Non-pigmented ciliary epithelial cell (primary cell): Measurements from ENCODE around the gene NADSYN1.
"Not testable (repeated sequence)": the region's sequence is repeated elsewhere in the genome, so short reads cannot be mapped to it uniquely, and the experiment has no call there.

Source experiments
- DNase-seq: peaks from one replicate; pipeline ENCODE4 v3.0.0-alpha.2; 2010; ENCODE audit warnings: low read depth

Gene NADSYN1

DNA sequence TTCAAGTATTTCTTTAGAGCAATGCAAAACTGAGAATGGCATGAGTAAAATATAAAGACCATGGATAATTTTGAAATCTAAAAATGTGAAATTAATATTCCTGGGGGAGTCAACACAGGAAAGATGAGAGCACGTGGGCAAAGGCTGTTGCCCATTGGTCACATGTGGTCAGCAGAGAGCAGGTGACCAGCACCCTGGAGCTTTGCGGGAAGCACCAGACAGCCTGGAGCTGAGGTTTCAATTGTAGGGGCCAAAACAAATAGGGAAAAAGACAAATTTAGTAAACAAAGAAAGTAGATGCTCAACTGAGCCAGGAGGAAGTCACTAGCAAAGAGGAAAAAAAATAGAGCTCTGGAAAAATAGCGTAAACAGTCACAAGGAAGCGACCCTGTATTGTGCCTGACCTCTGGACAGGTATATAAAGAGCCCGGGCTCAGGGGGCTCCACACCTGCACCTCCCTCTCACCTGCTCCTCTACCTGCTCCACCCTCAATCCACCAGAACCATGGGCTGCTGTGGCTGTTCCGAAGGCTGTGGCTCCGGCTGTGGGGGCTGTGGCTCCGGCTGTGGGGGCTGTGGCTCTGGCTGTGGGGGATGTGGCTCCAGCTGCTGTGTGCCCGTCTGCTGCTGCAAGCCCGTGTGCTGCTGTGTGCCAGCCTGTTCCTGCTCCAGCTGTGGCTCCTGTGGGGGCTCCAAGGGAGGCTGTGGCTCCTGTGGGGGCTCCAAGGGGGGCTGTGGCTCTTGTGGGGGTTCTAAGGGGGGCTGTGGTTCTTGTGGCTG, 74.0 kb downstream of the NADSYN1 start, which contains the start of gene KRTAP5-7:
Gene KRTAP5-7 (plus strand): TSS at position 472 of the 780 bp plus-strand sequence. CDS start 34 bp downstream, at position 506.
- DNase-seq: not testable (repeated sequence)

DNA sequence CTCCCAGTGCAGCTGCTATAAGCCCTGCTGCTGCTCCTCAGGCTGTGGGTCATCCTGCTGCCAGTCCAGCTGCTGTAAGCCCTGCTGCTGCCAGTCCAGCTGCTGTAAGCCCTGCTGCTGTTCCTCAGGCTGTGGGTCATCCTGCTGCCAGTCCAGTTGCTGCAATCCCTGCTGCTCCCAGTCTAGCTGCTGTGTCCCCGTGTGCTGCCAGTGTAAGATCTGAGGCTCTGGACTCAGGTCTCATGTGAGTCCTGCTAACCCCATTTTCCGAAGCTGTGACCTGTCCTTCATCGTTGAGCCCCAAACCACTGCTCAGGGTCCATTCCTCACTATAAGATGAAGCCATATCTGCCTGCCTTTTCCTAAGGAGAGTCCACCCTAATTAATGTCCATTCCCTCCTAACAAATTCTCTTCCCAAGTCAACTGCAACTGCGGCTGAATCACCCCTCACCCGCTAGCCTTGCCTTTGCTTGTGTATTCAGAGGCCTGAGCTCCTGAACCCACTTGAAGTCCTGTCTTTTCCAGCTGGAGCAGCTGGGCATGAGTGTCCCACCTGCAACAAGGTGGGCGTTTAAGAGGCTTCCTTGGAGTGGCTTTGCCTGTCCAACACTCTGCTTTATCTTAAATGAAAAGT, 74.7 kb downstream of the NADSYN1 start:
- DNase-seq: no peak

DNA sequence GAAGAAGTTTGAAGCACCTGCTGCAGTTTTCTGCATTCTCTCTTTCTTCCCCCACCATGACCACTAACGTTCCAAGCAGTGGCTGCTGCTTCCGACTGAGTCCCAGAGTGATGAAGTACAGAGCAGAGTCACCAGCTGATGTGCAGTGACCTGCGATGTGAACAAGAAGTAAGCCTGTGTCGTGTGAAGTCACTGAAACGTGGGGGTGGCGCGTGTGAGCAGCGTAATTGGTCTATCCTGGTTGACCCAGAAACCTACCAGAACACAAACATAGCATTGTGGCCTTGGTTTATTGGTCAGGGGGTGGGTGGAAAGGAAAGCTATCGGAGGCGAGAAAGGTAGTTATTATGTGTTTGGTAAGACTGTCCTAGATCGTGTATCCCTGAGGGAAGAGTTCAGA, 77.6 kb downstream of the NADSYN1 start:
- DNase-seq: no peak

DNA sequence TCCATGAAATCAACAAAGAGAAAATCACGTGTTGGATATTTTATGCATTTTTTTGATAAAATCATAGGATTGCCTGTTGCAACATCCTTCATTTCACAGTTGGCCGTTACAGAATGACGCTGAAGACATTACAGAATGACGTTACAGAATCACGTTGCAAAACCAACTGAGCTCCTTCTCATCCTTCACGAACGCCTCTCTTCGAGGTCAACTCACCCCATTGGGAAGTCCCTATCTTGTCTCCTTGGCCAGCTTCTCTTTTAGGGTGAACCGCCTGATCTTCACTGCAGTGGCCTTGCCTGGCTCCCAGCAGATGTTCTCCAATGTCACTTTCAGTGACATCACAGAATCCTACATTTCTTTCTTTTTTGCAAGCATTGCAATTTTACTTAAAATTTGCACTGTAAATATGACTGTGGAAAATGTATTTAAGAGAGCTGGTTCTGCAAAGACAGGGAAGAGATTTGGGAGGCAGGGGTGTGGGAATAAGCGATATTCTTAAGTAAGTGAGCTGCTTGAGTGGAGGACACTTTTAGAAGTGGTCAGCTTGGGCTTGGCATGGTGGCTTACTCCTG, 79.1 kb downstream of the NADSYN1 start:
- DNase-seq: no peak

DNA sequence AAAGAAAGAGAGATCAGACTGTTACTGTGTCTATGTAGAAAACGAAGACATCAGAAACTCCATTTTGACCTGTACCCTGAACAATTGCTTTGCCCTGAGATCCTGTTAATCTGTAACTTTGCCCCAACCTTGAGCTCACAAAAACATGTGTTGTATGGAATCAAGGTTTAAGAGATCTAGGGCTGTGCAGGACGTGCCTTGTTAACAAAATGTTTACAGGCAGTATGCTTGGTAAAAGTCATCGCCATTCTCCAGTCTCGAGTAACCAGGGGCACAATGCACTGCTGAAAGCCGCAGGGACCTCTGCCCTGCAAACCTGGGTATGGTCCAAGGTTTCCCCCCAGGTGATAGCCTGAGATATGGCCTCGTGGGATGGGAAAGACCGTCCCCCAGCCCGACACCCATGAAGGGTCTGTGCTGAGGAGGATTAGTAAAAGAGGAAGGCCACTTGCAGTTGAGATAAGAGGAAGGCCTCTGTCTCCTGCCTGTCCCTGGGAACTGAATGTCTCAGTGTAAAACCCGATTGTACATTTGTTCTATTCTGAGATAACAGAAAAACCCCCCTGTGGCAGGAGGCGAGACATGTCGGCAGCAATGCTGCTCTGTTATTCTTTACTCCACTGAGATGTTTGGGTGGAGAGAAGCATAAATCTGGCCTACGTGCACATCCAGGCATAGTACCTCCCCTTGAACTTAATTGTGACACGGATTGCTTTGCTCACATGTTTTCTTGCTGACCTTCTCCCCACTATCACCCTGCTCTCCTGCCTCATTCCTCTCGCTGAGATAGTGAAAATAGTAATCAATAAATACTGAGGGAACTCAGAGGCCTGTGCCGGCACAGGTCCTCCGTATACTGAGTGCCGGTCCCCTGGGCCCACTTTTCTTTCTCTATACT, 82.0 kb downstream of the NADSYN1 start:
- DNase-seq: not testable (repeated sequence)

DNA sequence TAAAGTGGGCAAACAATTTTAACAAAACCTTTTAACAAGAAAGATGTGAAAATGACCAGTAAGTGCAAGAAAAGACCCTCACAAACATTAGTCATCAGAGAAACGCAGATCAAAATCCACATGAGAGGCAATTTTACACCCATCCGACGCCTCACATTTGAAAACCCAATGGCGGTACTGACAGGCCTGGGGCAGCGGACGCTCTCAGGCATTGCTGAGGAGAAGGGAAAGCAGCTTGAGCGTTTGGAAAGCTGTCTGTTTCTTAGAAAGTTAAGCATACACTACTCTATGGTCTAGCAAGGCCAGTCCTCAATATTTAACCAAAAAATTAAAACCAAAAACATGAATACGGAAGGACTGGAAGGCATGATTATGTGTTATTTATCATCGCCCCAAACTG, 82.8 kb downstream of the NADSYN1 start:
- DNase-seq: no peak

DNA sequence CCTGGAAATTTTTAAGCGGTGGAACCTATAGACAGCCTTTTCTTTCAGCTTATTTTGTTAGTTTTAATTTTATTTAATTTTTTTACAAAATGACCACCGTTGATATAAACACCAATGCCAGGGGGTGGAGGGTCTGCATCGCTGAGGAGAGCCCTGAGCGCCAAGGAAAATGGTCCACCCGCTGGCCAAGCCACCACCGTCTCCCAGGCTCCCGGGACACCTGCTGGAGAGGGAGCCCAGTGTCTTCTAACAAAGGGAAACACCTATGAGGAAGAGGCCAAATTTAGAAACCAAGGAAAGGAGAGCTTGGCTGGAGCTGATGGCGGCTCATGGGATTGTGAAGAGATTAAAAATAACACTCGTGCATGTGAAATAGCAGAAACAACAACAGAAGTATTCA, 84.5 kb downstream of the NADSYN1 start:
- DNase-seq: no peak

DNA sequence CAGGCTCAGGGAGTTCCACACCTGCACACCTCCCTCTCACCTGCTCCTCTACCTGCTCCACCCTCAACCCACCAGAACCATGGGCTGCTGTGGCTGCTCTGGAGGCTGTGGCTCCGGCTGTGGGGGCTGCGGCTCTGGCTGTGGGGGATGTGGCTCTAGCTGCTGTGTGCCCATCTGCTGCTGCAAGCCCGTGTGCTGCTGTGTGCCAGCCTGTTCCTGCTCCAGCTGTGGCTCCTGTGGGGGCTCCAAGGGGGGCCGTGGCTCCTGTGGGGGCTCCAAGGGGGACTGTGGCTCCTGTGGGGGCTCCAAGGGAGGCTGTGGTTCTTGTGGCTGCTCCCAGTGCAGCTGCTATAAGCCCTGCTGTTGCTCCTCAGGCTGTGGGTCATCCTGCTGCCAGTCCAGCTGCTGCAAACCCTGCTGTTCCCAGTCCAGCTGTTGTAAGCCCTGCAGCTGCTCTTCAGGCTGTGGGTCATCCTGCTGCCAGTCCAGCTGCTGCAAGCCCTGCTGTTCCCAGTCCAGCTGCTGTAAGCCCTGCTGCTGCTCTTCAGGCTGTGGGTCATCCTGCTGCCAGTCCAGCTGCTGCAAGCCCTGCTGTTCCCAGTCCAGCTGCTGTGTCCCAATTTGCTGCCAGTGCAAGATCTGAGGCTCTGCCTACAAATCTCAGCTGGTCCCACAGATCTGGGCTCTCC, 85.1 kb downstream of the NADSYN1 start, which contains the start of gene KRTAP5-8:
Gene KRTAP5-8 (plus strand): TSS at position 49 of the 689 bp plus-strand sequence. CDS start 31 bp downstream, at position 80.
- not testable (repeated sequence) for DNase-seq

DNA sequence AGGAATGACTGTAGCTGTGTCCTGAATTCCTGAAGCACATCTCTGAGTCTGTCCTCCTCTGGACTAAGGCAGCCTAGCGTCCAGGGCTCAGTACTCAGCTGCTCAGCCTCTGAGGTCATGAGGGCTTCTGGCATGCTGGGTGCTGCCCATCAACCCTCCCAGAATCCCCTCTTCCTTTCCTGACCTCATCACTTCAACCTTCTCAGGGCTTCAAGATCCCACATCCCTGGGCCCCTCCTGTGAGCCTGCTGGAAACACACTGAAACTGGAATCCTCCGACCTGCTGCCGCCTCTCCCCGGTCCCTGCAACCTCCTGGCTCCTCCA, 85.6 kb downstream of the NADSYN1 start:
- no peak for DNase-seq

DNA sequence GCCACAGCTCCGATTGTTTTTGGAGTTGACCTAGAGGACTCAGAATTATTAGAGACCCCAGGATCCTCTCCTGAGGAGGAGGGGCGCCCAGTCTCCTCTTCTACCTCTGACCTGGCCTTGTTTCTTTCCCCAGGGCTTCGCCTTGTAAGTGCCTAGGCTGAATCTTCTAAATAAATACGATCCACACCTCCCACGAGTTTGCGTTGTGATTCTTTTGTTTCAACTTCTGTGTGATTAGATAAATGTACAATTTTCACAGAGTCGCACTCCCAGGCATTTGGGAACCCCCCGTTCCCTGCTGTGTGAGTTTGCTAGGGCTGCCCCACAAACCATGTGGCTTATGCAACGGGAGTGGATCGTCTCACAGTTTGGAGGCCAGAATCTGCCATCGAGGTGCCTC, 86.0 kb downstream of the NADSYN1 start:
- DNase-seq: no peak

DNA sequence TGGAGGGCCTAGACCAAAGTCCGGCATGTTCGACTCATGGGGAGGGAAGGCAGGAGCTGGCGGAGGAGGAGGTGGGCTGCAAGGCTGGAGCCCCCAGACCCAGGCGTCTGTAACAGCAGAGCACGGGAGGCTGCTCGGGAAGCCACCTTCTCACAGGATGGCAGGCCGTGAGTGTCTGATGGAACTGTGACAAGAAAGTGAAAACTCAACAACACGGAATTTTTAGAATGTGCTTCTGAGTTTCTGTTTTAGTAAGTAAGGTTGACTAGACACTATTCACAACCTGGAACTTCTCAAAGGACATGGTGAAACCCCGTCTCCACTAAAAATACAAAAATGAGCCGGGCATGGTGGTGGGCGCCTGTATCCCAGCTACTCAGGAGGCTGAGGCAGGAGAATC, 87.0 kb downstream of the NADSYN1 start:
- DNase-seq: not testable (repeated sequence)

DNA sequence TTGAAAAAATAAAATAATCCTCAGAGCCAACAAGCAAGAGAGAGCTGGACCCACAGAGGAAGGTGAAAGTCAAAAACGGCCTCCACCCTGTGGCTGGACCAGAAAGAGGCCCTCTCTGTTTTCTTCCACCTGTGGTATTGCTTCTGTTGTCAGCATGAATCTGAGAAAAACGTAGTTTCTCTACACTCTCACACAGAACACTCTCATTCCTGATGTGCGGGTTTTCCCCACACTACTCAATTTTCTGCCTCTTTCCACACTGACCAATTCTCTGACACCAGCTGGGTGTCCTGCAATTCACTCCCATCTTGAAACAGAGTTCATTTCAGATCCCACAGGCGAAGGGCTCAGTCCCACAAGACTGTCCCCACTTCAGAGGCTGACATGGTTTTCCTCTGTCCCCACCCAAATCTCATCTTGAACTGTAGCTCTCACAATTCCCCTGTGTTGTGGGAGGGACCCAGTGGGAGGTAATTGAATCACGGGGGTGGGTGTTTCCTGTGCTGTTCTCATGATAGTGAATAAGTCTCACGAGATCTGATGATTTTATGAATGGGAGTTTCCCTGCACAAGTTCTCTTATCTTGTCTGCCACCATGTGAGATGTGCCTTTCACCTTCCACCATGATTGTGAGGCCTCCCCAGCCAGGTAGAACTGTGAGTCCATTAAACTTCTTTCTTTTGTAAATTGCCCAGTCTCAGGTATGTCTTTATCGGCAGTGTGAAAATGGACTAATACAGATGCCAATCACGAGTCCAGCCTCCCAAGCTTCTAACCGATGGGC, 87.7 kb downstream of the NADSYN1 start:
- DNase-seq: not testable (repeated sequence)

DNA sequence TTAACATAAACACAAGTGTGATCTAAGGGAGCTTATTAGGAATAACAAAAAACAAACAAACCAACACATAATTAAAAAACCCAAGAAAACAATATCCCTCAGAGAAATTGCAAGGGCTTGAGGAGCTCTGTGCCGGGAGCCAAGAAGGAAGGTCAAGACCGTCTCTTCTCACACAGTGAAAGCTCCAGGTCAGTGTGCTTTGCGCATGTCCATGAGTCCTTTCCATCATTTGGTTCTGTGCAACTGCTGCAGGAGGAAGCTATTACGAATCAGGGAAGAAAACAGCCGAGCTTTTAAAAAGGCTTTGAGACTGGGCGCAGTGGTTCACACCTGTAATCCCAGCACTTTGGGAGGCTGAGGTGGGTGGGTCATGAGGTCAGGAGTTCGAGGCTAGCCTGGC, 89.4 kb downstream of the NADSYN1 start:
- no peak for DNase-seq

DNA sequence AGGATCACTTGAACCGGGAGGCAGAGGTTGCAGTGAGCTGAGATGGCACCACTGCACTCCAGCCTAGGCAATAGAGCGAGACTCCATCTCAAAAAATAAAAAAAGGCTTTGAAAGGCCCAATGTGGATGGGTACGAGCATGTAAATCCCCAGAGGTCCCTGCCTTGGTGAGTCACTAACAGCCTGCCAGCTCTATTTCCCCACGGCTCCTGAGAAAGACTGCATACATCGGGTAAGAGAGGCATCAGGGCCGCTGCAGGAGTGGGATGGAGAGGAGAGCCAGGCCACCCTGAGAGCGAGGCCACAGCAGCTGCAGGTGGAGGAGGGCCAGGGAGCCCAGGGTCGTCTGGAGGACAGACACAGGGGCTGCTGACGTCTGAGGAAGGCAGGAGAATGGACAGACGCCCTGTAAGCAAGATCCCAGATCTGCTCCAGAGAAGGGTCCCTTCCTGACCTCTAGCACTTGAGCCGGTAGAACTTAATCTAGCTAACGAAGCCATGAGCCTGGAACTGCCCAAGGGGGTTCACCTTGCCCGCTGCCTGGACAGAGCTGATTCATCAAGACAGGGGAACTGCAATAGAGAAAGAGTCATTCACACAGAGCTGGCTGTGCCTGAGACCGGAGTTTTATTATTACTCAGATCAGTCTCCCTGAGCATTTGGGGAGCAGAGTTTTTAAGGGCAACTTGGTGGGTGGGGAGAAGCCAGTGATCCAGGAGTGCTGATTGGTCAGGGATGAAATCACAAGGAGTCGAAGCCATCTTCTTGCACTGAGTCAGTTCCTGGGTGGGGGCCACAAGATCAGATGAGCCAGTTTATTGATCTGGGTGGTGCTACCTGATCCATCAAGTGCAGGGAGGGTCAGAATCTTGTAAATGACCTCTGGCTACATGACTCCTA, 90.1 kb downstream of the NADSYN1 start:
- DNase-seq: no peak

DNA sequence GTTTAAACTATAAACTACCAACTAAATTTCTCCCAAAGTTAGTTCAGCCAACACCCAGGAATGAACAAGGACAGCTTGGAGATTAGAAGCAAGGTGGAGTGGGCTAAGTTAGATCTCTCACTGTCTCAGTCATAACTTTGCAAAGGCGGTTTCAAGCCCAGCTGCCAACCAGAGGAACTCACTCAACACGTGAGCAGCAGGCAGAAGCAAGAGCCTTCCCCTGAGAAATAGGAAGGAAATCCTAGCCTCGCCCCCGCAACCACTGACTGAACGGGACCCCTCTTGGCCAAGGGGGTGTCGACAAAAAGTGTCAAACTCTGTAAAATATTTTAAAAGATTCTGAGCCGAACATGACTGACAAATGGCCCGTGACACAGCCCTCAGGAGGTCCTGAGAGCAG, 90.9 kb downstream of the NADSYN1 start:
- DNase-seq: no peak

DNA sequence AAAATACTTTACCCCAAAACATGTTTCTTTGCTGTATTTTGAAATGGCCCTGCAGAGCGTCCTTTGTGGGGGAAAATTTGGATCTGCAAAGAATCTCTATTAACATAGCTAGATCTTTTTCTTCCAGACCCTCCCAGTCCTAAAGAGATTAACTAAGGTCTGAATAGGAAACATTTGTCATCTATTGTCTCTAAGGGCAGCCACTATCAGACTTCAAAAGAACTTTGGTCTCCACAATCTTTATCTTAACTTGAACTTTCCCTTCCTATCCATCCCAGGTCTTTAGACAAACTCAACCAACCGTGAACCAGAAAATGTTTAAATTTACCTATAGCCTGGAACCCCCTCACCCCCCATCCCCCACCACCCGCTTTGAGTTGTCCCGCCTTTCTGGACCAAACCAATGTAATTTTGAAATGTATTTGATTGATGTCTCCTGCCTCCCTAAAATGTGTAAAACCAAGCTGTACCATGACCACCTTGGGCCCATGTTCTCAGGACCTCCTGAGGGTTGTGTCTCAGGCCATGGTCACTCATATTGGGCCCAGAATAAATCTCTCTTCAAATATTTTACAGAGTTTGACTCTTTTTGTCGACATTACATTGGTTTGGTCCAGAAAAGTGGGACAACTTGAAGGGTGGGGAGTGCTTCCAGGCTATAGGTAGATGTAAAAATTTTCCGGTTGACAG, 91.7 kb downstream of the NADSYN1 start:
- no peak for DNase-seq

DNA sequence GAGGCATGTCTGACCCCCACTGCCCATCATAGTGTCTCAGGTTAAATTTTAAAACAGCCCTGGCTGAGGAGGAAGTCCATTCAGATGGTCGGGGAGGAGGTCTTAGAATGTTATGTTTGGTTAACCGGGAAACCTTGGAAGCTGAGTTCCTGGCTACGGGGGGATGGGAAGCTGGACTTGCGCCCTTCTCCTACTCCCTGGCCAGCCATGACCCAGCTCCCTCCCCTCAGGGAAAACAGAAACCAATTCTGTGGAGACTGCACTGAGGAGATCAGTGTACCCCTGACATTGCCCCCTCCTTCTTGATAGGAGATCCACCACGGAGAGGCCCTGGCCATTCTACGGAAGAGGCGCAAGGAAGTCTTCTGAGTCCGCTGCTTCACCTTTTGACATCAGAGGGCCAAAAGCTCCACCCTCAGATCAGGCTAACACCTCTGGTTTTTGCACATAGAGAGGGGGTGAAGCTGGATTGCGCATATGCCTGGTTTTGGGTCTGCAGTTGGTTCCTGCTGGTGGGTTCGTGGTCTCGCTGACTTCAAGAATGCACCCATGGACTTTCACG, 92.5 kb downstream of the NADSYN1 start:
- DNase-seq: no peak

DNA sequence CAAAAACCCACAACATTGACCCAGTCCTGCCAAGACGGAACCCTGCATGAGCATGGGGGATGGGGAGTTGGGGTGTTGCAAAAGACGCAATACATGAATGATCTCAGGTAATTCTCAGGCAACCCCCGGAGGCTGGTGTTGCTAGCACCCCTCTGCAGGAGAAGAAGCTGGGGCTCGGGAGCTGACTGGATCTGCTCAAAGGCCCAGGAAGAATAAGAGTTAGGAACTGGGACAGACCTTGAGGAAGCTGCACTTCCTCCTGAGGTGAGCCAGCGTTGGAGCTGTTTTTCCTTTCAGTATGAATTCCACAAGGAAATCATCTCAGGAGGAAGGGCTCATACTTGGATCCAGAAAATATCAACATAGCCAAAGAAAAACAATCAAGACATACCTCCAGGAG, 95.1 kb downstream of the NADSYN1 start, which contains the start of gene KRTAP5-9:
Gene KRTAP5-9 (plus strand): TSS at position 301 of the 400 bp plus-strand sequence. CDS start 238 bp downstream, outside the sequence.
- no peak for DNase-seq

DNA sequence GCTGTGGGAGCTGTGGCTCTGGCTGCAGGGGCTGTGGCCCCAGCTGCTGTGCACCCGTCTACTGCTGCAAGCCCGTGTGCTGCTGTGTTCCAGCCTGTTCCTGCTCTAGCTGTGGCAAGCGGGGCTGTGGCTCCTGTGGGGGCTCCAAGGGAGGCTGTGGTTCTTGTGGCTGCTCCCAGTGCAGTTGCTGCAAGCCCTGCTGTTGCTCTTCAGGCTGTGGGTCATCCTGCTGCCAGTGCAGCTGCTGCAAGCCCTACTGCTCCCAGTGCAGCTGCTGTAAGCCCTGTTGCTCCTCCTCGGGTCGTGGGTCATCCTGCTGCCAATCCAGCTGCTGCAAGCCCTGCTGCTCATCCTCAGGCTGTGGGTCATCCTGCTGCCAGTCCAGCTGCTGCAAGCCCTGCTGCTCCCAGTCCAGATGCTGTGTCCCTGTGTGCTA, 95.7 kb downstream of the NADSYN1 start:
- DNase-seq: no peak
